ENCODE measurements around the gene DMRT3.

GRCh38 chr9:970151-970996, 6.1 kb upstream of the DMRT3 start:
- TF ChIP-seq POLR2A (IDR thresholded peaks at IDR 0.05) (no peak), CTCF (IDR thresholded peaks at IDR 0.05) (no peak)

Data from testis (tissue), 2 donors.